Stimulated activated naive CD4-positive, alpha-beta T cell treated with Interleukin-2 at 50 U/mL for 16 hours (primary cell): ENCODE results near the gene SLC6A13.

Source experiments
- DNase-seq: peaks from one replicate; lab custom pipeline; 2025; lab: John Stamatoyannopoulos, UW

The SLC6A13 gene

DNA sequence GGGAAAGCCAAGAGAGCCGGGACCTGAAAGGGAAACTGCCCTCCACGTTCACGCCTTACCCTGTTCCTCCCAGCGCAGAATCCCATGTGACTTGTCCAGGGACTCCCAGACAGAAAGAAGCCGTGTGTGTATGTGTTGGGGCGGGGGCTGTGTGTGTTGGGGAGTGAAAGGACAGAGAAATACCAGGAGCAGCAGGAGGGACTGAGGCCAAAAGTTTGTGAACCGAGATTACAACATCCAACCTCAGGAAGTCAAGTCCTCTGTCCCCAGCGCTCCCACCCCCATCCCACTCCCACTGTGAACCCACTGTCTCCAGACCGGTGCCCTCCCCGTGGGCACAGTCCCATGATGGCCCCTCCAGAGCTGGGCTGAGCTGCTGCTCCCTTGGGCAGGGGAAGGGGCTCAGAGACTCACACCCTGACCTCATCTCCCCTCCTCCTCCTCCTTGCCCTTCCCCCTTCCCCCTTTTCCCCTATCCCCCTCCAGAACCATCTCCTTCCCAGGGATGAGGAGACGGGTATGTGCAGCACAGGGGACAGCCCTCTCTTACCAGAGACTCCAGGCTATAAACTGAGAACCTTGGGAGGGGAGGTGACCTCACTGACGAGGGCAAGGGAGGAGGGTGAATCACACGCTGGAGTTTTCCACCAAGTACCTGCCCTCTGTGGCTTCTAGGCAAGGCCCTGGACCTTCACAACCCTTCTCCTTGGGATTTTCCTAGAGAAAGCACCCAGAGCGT lies 48.5 kb downstream of the SLC6A13 start, which contains the start of gene SLC6A12:
TSS of gene SLC6A12 (minus strand) at position 155 of the 739 bp plus-strand sequence. CDS start 4,171 bp downstream, outside the sequence.
- DNase-seq = no peak

DNA sequence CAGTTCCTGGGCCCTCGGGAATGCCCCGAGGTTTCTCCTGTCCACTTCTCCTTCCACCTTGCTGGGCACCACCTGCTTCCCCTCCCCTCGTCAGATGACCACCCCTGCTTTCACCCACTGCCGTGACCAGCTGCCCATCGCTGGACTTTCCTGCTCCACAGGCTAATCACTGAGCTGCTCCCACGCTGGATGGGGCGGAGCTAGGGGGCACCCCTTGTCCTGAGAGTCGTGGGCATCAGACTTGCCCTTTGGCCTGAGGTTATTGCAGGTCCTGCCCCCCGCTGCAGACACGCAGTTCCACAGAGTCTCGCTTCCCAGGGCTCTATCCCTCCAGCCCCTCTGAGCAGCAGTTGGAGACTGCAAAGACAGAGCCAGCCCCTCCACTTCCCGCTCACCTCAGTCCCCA lies 49.1 kb downstream of the SLC6A13 start:
- no peak for DNase-seq

- no peak for DNase-seq
Observed at GRCh38 chr12:212715-213526, 49.7 kb downstream of the SLC6A13 start.

DNA sequence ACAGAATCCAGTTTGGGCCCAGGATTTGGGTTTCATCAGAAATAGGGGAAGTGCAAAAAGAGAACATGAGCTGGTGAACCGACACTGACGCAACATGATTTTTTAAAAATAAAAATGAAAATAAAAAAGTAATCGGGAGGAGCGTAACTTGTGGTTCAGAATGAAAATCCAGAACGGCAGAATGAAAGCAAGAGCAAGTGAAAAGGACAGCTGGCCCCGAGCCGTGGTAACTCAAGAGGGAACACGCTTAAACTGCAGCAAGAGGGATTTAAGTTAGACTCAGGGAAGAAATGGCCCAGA lies 50.3 kb downstream of the SLC6A13 start:
- DNase-seq = no peak

DNA sequence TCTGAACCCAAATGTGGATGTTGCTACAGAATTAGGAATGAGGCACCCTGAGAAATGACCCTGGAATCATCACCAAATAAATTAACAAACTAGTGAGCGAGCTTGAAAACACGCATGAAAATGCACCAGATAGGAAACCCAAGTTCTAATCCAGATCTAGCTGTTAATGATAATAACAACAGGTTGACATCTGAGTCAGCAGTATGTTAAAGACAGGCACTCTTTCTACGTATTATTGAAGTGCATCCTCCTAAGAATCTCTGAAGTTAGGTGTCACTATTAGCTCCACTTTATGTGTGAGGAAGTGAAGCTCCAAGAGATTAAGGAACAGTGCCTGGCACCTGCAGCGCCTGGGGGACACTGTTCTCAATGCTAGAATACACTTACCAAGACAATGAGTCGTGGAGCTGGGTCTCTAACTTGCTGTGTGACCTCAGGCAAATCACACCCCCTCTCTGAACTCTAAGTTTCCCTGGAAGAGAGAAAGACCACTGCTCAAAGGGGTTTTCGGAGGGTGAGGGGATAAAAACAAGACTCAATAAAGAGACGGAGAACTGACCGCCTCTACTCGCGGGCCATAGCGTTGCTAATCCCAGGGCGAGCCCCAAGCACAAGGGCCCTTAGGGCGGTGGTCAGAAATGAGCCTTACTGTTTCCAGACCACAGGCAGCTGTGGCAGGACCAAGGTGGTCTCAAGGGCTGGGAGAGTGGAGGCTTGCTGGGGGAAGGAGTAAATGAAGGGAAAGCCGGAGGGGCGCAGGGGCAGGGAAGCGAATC lies 50.8 kb downstream of the SLC6A13 start:
- DNase-seq = no peak

DNA sequence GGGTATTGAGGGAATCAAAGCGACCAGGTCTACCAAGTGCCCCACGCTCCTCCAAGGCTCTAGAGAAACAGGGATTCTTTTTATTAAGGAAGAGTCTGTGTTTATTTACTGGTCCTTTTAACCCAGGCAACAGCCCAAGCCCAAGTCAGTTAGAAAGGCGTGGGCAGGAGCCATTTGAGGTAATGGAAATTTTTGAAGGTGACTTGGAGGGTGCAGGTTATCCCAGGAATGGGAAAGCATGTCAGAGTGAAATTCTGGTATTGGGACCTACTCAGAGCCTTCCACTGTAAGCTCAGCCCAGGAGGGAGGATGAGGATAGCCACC lies 51.5 kb downstream of the SLC6A13 start:
- no peak for DNase-seq

GRCh38 chr12:210277-211141 lies 52.1 kb downstream of the SLC6A13 start:
- no peak for DNase-seq

- DNase-seq = no peak
Observed at GRCh38 chr12:209851-210250, 52.8 kb downstream of the SLC6A13 start.

DNA sequence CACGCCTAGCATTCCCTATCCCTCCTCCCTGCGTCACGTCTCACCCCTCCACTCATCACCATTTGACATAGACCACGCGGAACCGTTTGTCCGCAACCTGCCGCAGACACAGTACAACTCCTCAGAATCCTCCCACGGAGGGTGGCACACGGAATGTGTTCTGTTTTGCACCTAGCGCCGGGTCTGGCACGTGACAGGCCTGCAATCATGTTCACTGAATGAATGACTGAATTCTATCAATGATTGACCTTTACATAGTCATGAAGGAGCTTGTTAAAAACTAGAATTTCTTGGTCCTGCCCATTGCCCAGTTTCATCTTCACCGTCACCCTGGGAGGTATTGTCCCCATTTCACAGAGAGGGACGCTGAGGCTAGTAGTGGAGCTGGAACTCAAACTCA lies 53.4 kb downstream of the SLC6A13 start:
- DNase-seq = no peak

DNA sequence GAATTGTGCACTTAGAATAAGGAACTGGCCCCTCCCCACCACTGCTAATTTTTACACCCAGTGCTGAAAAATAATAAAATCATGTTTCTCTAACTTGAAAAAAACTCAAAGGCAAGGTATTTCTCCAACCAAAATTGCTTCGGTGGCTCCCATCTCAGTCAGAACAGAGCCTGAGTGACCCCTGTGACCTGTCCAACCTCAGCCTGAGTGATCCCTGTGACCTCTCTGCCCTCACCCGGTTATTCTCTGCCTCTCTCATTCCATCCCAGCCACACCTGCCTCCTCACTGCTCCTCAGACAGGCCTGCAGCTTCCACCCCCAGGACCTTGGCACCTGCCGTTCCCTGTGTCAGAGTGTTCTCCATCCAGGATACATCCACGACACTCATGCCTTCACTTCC lies 53.8 kb downstream of the SLC6A13 start:
- DNase-seq = no peak

DNA sequence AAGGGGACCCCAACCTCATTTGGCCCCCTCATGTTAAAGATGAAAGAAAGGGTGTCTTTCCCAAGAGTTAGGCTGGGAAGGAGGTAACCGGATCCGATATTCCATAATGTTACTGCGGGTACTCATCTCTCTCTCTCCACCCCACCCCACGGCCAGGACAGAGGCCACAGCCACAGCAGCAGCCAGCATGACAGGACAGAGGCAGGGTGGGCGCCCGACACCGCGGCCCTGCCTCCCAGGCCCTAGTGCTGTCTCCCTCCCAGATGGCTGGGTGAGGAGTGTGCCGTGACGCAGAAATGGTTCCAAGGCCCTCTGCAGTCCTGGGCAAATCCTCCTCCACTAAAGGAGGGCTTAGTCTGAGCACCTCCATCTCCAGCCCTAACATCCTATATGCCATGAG lies 54.8 kb downstream of the SLC6A13 start:
- no peak for DNase-seq

GRCh38 chr12:206746-207440 lies 55.7 kb downstream of the SLC6A13 start:
- no peak for DNase-seq

DNA sequence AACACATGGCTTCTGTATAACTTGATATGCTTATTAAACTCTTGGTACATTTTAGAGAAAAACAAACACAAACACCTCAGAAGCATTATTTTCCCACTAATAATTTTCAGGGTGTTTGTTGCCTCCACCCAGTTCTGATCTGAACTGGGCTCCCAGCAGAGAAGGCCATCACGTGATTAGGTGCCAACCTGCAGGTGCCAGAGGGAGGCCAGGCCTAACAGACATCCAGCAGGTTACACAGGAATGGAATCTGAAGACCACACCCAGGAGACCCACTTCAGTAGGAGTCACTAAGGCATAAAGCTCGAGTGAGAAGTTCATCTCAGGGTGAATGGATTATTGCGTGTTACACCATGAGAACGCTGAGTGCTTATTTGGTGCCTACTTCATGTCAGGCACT lies 57.6 kb downstream of the SLC6A13 start:
- DNase-seq = no peak

GRCh38 chr12:204261-204678 lies 58.4 kb downstream of the SLC6A13 start:
- no peak for DNase-seq

GRCh38 chr12:203462-204260 lies 59.0 kb downstream of the SLC6A13 start:
- DNase-seq = no peak

- no peak for DNase-seq
Observed at GRCh38 chr12:203074-203461, 59.6 kb downstream of the SLC6A13 start.

DNA sequence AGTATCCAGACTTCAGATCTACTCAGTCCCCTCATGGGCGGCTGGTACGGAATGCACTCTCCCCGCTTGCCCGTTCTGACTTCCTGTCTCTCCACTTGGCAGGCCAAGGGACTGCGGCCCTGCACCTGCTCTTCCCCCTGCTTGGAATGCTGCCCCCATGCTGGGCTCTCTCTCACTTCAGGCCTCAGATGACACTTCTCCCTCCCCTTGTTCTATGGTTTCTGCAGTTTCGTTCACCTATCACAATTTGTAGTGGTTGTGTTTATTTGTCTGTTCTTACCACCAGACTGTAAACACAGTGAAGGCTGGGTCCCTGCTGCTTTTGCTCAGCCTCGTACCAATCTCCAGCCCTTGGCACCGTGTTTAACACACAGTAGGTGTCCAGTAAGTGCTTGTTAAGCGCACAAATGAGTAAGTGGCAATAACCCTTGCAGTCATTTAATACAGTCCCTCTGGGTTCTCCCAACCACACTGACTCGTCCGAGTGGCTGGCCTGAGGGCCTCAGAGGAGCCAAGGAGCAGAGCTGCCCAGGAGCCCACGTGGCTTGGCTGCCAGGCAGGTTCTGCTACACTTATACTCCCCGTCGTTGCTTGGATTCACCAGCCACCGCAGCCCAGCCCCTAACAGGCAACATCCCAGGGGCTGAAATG lies 60.4 kb downstream of the SLC6A13 start:
- DNase-seq = no peak

GRCh38 chr12:201361-201760 lies 61.3 kb downstream of the SLC6A13 start:
- DNase-seq = no peak

GRCh38 chr12:198705-199104 lies 63.9 kb downstream of the SLC6A13 start:
- no peak for DNase-seq
